H1 (cell line): Measurements from ENCODE around the gene OSBPL3. TPM values are rescaled to one million over a fixed set of nuclear protein-coding genes. Genes with fewer than 3 reads are reported as not detected.

ENCODE experiments used
- CTCF ChIA-PET: fragments of 300-600 bp; sonication (Branson Sonifier 250); formaldehyde crosslinking; loops from one replicate; lab custom pipeline; 2021; ENCODE audit not compliant: partially characterized antibody; lab: Charles Lee
- POLR2A ChIA-PET: fragments of 300-600 bp; sonication (Branson Sonifier 250); formaldehyde crosslinking; loops from one replicate; lab custom pipeline; 2021; ENCODE audit warnings: inconsistent platforms; ENCODE audit not compliant: partially characterized antibody; lab: Charles Lee
- DNase-seq, 2 experiments: peaks; one replicate each; pipeline versions ENCODE4 v3.0.0 to v3.0.0-alpha.2; 2010 to 2022; ENCODE audit warnings: low spot score in 2 of 2, low read depth in 1 of 2, mixed read lengths in 1 of 2
- FAIRE-seq: peaks from 2 replicates; lab custom pipeline; 2011; peaks lifted over from hg19 to GRCh38; lab: Jason Lieb, UNC
- H2AFZ ChIP-seq: 2 replicates; pipeline ENCODE4 v1.8.1; 2012; ENCODE audit warnings: low read length, inconsistent platforms
- H2AK5ac ChIP-seq: 2 replicates; pipeline ENCODE4 v1.6.1; 2013; ENCODE audit warnings: low read depth, low read length
- H2BK120ac ChIP-seq: replicated peaks from 2 replicates; pipeline ENCODE3; 2013; ENCODE audit warnings: low read depth, low read length, inconsistent platforms
- H2BK12ac ChIP-seq: 2 replicates; pipeline ENCODE4 v1.6.1; 2013; ENCODE audit warnings: low read depth, low read length
- H2BK15ac ChIP-seq: 2 replicates; pipeline ENCODE4 v1.6.1; 2013; ENCODE audit warnings: low read length
- H2BK20ac ChIP-seq: 2 replicates; pipeline ENCODE4 v1.6.1; 2013; ENCODE audit warnings: low read length
- H2BK5ac ChIP-seq: 2 replicates; pipeline ENCODE4 v1.6.1; 2013; ENCODE audit warnings: low read depth, low read length
- H3K14ac ChIP-seq: 2 replicates; pipeline ENCODE4 v1.6.1; 2013; ENCODE audit warnings: inconsistent platforms; ENCODE audit not compliant: insufficient read length
- H3K18ac ChIP-seq: 2 replicates; pipeline ENCODE4 v1.6.1; 2013; ENCODE audit warnings: low read length; ENCODE audit errors: extremely low read depth
- H3K23ac ChIP-seq: 2 replicates; pipeline ENCODE4 v1.6.1; 2013; ENCODE audit warnings: inconsistent platforms; ENCODE audit not compliant: insufficient read length
- H3K23me2 ChIP-seq: 2 replicates; pipeline ENCODE4 v1.6.1; 2013; ENCODE audit warnings: low read depth, low read length
- H3K27ac ChIP-seq: 2 replicates; pipeline ENCODE4 v1.6.1; 2011; ENCODE audit warnings: low read depth, low read length, inconsistent platforms
- H3K27me3 ChIP-seq, 4 experiments: replicated peaks in 1 of 4; 1 replicate in 1 of 4; 2 replicates in 3 of 4; pipeline versions ENCODE4 v1.6.1 to v1.8.1; 2011 to 2013; ENCODE audit warnings: low read length in 3 of 4, mild to moderate bottlenecking in 3 of 4, inconsistent platforms in 2 of 4, mixed read lengths in 2 of 4, moderate library complexity in 1 of 4; ENCODE audit not compliant: control insufficient read depth in 3 of 4, insufficient read depth in 3 of 4; ENCODE audit errors: extremely low read depth in 1 of 4
- H3K36me3 ChIP-seq, 4 experiments: 2 replicates each; pipeline versions ENCODE4 v1.6.1 to v1.8.1; 2011 to 2013; ENCODE audit warnings: mild to moderate bottlenecking in 4 of 4, low read length in 3 of 4, moderate library complexity in 2 of 4, control low read depth in 1 of 4, inconsistent platforms in 1 of 4; ENCODE audit not compliant: insufficient read depth in 4 of 4, control insufficient read depth in 2 of 4
- H3K4ac ChIP-seq: replicated peaks from 2 replicates; pipeline ENCODE3; 2013; ENCODE audit warnings: low read length, low read depth, mixed read lengths, inconsistent platforms; ENCODE audit not compliant: insufficient read length
- H3K4me1 ChIP-seq, 4 experiments: replicated peaks in 1 of 4; 1 replicate in 1 of 4; 2 replicates in 3 of 4; pipeline versions ENCODE4 v1.6.1 to v1.8.1; 2011 to 2013; ENCODE audit warnings: low read length in 3 of 4, inconsistent platforms in 2 of 4, mixed read lengths in 1 of 4; ENCODE audit not compliant: insufficient read depth in 4 of 4, control insufficient read depth in 3 of 4
- H3K4me2 ChIP-seq, 2 experiments: 2 replicates each; pipeline versions ENCODE4 v1.6.1 to v1.8.1; 2011 to 2013; ENCODE audit warnings: low read depth in 2 of 2, low read length in 2 of 2, control low read depth in 1 of 2, inconsistent platforms in 1 of 2, mild to moderate bottlenecking in 1 of 2; ENCODE audit not compliant: insufficient read depth in 1 of 2
- H3K4me3 ChIP-seq, 4 experiments: fragments of 200-600, 300-600 bp in 1 of 4; sonication (generic), shearing (Covaris generic), sonication (Bioruptor Twin) in 1 of 4; 2 replicates each; pipeline versions ENCODE4 v1.5.1 to v1.8.1; 2011 to 2016; ENCODE audit warnings: low read length in 4 of 4, low read depth in 3 of 4, control low read depth in 2 of 4, inconsistent platforms in 2 of 4, mild to moderate bottlenecking in 2 of 4, mixed read lengths in 1 of 4, moderate library complexity in 1 of 4; ENCODE audit not compliant: insufficient read depth in 2 of 4; ENCODE audit errors: extremely low read depth in 1 of 4
- H3K56ac ChIP-seq: replicated peaks from 2 replicates; pipeline ENCODE3; 2013; ENCODE audit warnings: low read depth, mild to moderate bottlenecking, mixed read lengths, low read length, inconsistent platforms; ENCODE audit not compliant: insufficient read length
- H3K79me1 ChIP-seq: 2 replicates; pipeline ENCODE4 v1.6.1; 2013; ENCODE audit warnings: low read depth, low read length, control low read depth
- H3K79me2 ChIP-seq, 2 experiments: 2 replicates each; pipeline versions ENCODE4 v1.6.1 to v1.8.1; 2012 to 2013; ENCODE audit warnings: low read length in 2 of 2, mild to moderate bottlenecking in 2 of 2, inconsistent platforms in 1 of 2; ENCODE audit not compliant: insufficient read depth in 2 of 2, control insufficient read depth in 1 of 2
- H3K9ac ChIP-seq, 4 experiments: replicated peaks in 1 of 4; 1 replicate in 1 of 4; 2 replicates in 3 of 4; pipeline versions ENCODE4 v1.6.1 to v1.8.1; 2011 to 2013; ENCODE audit warnings: low read depth in 3 of 4, low read length in 3 of 4, control low read depth in 2 of 4, mild to moderate bottlenecking in 2 of 4, moderate library complexity in 2 of 4, inconsistent platforms in 1 of 4; ENCODE audit errors: extremely low read depth in 1 of 4
- H3K9me3 ChIP-seq, 2 experiments: 2 replicates each; pipeline versions ENCODE4 v1.6.1 to v1.8.1; 2012 to 2013; ENCODE audit warnings: mild to moderate bottlenecking in 2 of 2, moderate library complexity in 2 of 2, control low read depth in 1 of 2, inconsistent platforms in 1 of 2, low read depth in 1 of 2, low read length in 1 of 2, mixed read lengths in 1 of 2; ENCODE audit not compliant: insufficient read depth in 2 of 2
- H4K20me1 ChIP-seq, 2 experiments: replicated peaks in 1 of 2; 2 replicates each; pipeline versions ENCODE3 to v1.8.1; 2011 to 2013; ENCODE audit warnings: inconsistent platforms in 2 of 2, low read length in 2 of 2, mild to moderate bottlenecking in 1 of 2; ENCODE audit not compliant: insufficient read depth in 2 of 2, control insufficient read depth in 1 of 2
- H4K5ac ChIP-seq: 2 replicates; pipeline ENCODE4 v1.6.1; 2013; ENCODE audit warnings: low read length, low read depth, mixed read lengths, inconsistent platforms; ENCODE audit not compliant: insufficient read length
- H4K8ac ChIP-seq: 2 replicates; pipeline ENCODE4 v1.8.0; 2013; ENCODE audit warnings: mild to moderate bottlenecking, moderate library complexity, low read length, inconsistent platforms; ENCODE audit not compliant: insufficient read depth; ENCODE audit errors: extremely low read depth
- H4K91ac ChIP-seq: replicated peaks from 2 replicates; pipeline ENCODE3; 2013; ENCODE audit warnings: low read length, mixed read lengths, inconsistent platforms; ENCODE audit not compliant: insufficient read length
- BRCA1 ChIP-seq: IDR thresholded peaks from 2 replicates; pipeline ENCODE4 v1.6.1; 2012; ENCODE audit warnings: low read depth, low read length, improper control_type of control experiment
- WGBS, 2 experiments: shearing (Covaris generic) in 1 of 2; methylation state at CpG; one replicate each; pipeline versions ENCODE4 v1.1.6 to v1.1.7; 2013 to 2015; ENCODE audit warnings: low lambda C conversion rate in 2 of 2, mixed read lengths in 2 of 2, inconsistent platforms in 1 of 2, low coverage in 1 of 2, missing lambda C conversion rate in 1 of 2; ENCODE audit not compliant: insufficient replicate concordance in 2 of 2, insufficient coverage in 1 of 2, insufficient read length in 1 of 2; ENCODE audit errors: extremely low coverage in 1 of 2, missing lambda C conversion rate in 1 of 2; 5-methylcytosine and 5-hydroxymethylcytosine counted together
- polyA plus RNA-seq, 7 experiments: library from polyadenylated mRNA; depleted of rRNA in 3 of 7; stranded (reverse) in 5 of 7; unstranded in 2 of 7; fragments of >200 nt in 5 of 7; fragments of 200-250 nt in 2 of 7; gene quantifications; 1 replicate in 5 of 7; 2 replicates in 1 of 7; 4 replicates in 1 of 7; pipeline versions ENCODE4 v1.2.1 to v1.2.3, GENCODE V29; 2011 to 2013; ENCODE audit warnings: missing spikeins in 2 of 7, mixed read lengths in 2 of 7
- total RNA-seq: library from RNA; stranded (reverse); fragmentation: NEBNext Ultra II Directional; extraction: Animal tissue kit (Norgen Biotek cat#: 25700); gene quantifications from 2 replicates; pipeline ENCODE4 v1.2.1, GENCODE V29; 2021

The OSBPL3 gene
- total and polyA plus RNA-seq, 2 of the 8 experiments (the other 6 are each of a cell fraction or from before 2014, with no cell fraction given) = 2.8 to 13.9 TPM

GRCh38 chr7:24824896-24825295 is 155.1 kb downstream of the OSBPL3 start:
- TF ChIP-seq BRCA1 = no peak
- no peak overlapping the region for H2AFZ ChIP-seq
- H3K4me3 ChIP-seq = no peak overlapping the region
- no peaks in the 10 kb centered on the region for H3K79me2 ChIP-seq
- no peaks in the 10 kb centered on the region for H3K36me3 ChIP-seq
- H2AK5ac ChIP-seq = no peak overlapping the region
- H2BK120ac ChIP-seq = no peak overlapping the region
- ChIA-PET CTCF (interaction anchor here (3.4 to 4.8 kb wide), 2 partner anchors 12 to 274 kb away, joined by 18 to 22 read pairs; no protein-coding TSS in a partner anchor), POLR2A (no interaction called here)
- no peak overlapping the region for H3K14ac ChIP-seq
- H3K27me3 ChIP-seq = no peaks in the 10 kb centered on the region
- H2BK5ac ChIP-seq = no peak overlapping the region
- DNase-seq (no peak), FAIRE-seq (no peak)
- no peak overlapping the region for H3K9ac ChIP-seq
- H4K5ac ChIP-seq = no peak overlapping the region
- H3K27ac ChIP-seq = no peak overlapping the region
- 95% methylated on average over 3 of the region's 3 CpGs; no CpG with 5 or more reads in 1 of the 2 experiments for WGBS, 2 experiments
- H3K23ac ChIP-seq = no peak overlapping the region
- no peak overlapping the region for H4K8ac ChIP-seq
- H3K4ac ChIP-seq = no peak overlapping the region
- no peaks in the 10 kb centered on the region for H3K23me2 ChIP-seq
- H4K91ac ChIP-seq = no peak overlapping the region
- H2BK15ac ChIP-seq = no peak overlapping the region
- H3K9me3 ChIP-seq = no peaks in the 10 kb centered on the region
- no peak overlapping the region for H3K56ac ChIP-seq
- H2BK20ac ChIP-seq = no peak overlapping the region
- peaks cover 0 to 5% (median 0%) of the 10 kb centered on the region in 4 experiments; a peak in 1 of 7 replicates for H3K4me1 ChIP-seq
- no peak overlapping the region for H2BK12ac ChIP-seq
- H3K18ac ChIP-seq = no peak overlapping the region
- H3K4me2 ChIP-seq = no peak overlapping the region
- H4K20me1 ChIP-seq = no peaks in the 10 kb centered on the region
- no peaks in the 10 kb centered on the region for H3K79me1 ChIP-seq
